Heart left ventricle (tissue), 16 donors: ENCODE measurements around the gene TMEM167A. TPM values are rescaled to one million over a fixed set of nuclear protein-coding genes. Genes with fewer than 3 reads are reported as not detected.

ENCODE experiments used
- ATAC-seq, 4 donors: fragments of 200-7000 bp; cut with Tn5 transposase; one replicate each; pipeline ENCODE4 v1.9.1; 2020 to 2022; ENCODE audit warnings: moderate library complexity in 4 of 4, mild to moderate bottlenecking in 3 of 4, moderate number of reproducible peaks in 1 of 4
- DNase-seq, 5 donors: peaks; one replicate each; pipeline ENCODE4 v3.0.0-alpha.2; 2020
- H3K27ac ChIP-seq, 12 donors: fragments of 200-600 bp; sonication (generic) in 4 of 12; one replicate each; pipeline versions ENCODE4 v1.5.0 to v1.8.0; 2016 to 2022; ENCODE audit warnings: mild to moderate bottlenecking in 2 of 12
- H3K27me3 ChIP-seq, 9 donors: fragments of 200-600 bp; sonication (generic) in 2 of 9; one replicate each; pipeline versions ENCODE4 v1.5.1 to v1.8.0; 2016 to 2022; ENCODE audit warnings: mild to moderate bottlenecking in 3 of 9
- H3K36me3 ChIP-seq, 9 donors: fragments of 200-600 bp; sonication (generic) in 2 of 9; one replicate each; pipeline versions ENCODE4 v1.5.0 to v1.8.0; 2018 to 2022; ENCODE audit warnings: mild to moderate bottlenecking in 2 of 9
- H3K4me1 ChIP-seq, 12 donors: fragments of 200-600 bp; sonication (generic) in 4 of 12; one replicate each; pipeline versions ENCODE4 v1.5.0 to v1.8.0; 2016 to 2022; ENCODE audit warnings: mild to moderate bottlenecking in 3 of 12
- H3K4me3 ChIP-seq, 12 donors: fragments of 200-600 bp; sonication (generic) in 4 of 12; one replicate each; pipeline versions ENCODE4 v1.5.0 to v1.8.0; 2017 to 2022; ENCODE audit warnings: mild to moderate bottlenecking in 9 of 12, moderate library complexity in 4 of 12
- H3K9me3 ChIP-seq, 12 donors: fragments of 200-600 bp; sonication (generic) in 4 of 12; one replicate each; pipeline versions ENCODE4 v1.5.0 to v1.8.0; 2016 to 2022; ENCODE audit warnings: mild to moderate bottlenecking in 1 of 12
- POLR2A ChIP-seq, 2 donors: fragments of 450-650 bp; IDR thresholded peaks; one replicate each; pipeline ENCODE4 v1.6.1; 2017; ENCODE audit warnings: antibody characterized with exemption in 2 of 2, mild to moderate bottlenecking in 2 of 2, moderate library complexity in 2 of 2
- WGBS, 4 donors: extraction: QIAGEN DNeasy Blood & Tissue Kit in 2 of 4; methylation state at CpG; one replicate each; pipeline versions ENCODE4 v1.1.5 to v1.1.7; 2013 to 2018; 5-methylcytosine and 5-hydroxymethylcytosine counted together
- intact Hi-C, 10 donors: fragments of 100-400 bp; cut with DNase I; formaldehyde crosslinking; loops; one replicate each; pipeline versions ENCODE4 v1.11.1 to v1.14.2; 2022
- polyA plus RNA-seq, 2 donors: library from polyadenylated mRNA; stranded (reverse); fragments of 200-250 nt; gene quantifications; one replicate each; pipeline ENCODE4 v1.2.3, GENCODE V29; 2013
- total RNA-seq, 9 donors: library from RNA; depleted of rRNA in 2 of 9; stranded (reverse); fragments of >200 nt in 2 of 9; fragmentation: NEBNext Ultra II Directional in 3 of 9; extraction: Animal tissue kit (Norgen Biotek cat#: 25700) in 3 of 9; gene quantifications; one replicate each; pipeline versions ENCODE4 v1.1.0 to v1.2.4, GENCODE V29; 2016 to 2023
- TF ChIP-seq, protein P1 (sequence below), 12 donors: fragments of 200-600 bp; sonication (generic) in 4 of 12; IDR thresholded peaks; one replicate each; pipeline versions ENCODE4 v1.5.0 to v1.8.0; 2018 to 2022; ENCODE audit warnings: antibody characterized with exemption in 12 of 12, mild to moderate bottlenecking in 5 of 12
- donor health status: ischemic (EF 13 %, LVEDD 7.1; RV severe dilation, severe dysfunction).
- donor health status: healthy with polysubstance abuse.
- donor health status: DM: no; HTN: yes; CAD: no.
- donor health status: DM: no; HTN: no; CAD: no.
- donor health status: ischemic (EF 25% LVEDD 6.9; RV normal size, moderate dysfunction).
- donor health status: ischemic (EF 25% LVEDD 5.7; RV mildly dilated, moderate dysfunction).
- donor health status: healthy.
- donor health status: DM: yes; HTN: yes; CAD: no.
- donor health status: ischemic (EF 35%, LVEDD 5.7; RV mildly dilated, moderate dysfunction).
- donor health status: nonischemic (EF 11% LVEDD 7.7; RV severe dilation, severe dysfunction).
- donor health status: DM: yes; HTN: yes; CAD: no.
- donor health status: PGD.
- donor health status: ischemic (EF 29% LVEDD 5.4; RV normal size, mild dysfunction).
- donor health status: nonischemic (EF 23%, LVEDD 6.1; RV moderate dilation, normal function).

TMEM167A gene
- total and polyA plus RNA-seq, 11 donors, result 16.7 to 62.7 (median 48.4) TPM

DNA sequence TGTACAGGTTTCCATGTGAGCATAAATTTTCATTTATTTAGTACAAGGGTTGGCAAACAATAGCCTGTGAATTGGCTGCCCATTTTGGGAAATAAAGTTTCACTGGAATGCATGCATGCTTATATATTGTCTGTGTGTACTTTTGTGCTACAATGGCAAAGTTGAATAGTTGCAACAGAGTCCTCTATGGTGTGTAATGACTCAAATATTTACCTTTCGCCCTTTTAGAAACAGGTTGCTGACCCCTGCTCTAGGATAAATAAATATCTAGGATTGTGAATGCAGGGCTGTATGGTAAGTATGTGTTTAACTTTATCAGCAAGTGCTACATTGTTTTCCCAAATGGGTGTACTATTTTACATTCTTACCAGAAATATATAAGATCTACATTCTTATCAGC lies 47.4 kb upstream of the TMEM167A start:
- ATAC-seq, result no peak
- Histone ChIP-seq H3K27ac (no peak overlapping the region), H3K36me3 (no peaks in the 10 kb centered on the region), H3K4me3 (no peak overlapping the region), H3K27me3 (no peaks in the 10 kb centered on the region), H3K4me1 (peaks cover 0 to 3% (median 0%) of the 10 kb centered on the region in 12 donors), H3K9me3 (peaks cover 0 to 13% (median 0%) of the 10 kb centered on the region in 12 donors)
- DNase-seq, result no peak
- intact Hi-C loops, result no loop called here
- WGBS, 4 donors, result 87 to 99% (median 96%) methylated on average over 1 of the region's 1 CpG
- TF ChIP-seq, protein P1, sequence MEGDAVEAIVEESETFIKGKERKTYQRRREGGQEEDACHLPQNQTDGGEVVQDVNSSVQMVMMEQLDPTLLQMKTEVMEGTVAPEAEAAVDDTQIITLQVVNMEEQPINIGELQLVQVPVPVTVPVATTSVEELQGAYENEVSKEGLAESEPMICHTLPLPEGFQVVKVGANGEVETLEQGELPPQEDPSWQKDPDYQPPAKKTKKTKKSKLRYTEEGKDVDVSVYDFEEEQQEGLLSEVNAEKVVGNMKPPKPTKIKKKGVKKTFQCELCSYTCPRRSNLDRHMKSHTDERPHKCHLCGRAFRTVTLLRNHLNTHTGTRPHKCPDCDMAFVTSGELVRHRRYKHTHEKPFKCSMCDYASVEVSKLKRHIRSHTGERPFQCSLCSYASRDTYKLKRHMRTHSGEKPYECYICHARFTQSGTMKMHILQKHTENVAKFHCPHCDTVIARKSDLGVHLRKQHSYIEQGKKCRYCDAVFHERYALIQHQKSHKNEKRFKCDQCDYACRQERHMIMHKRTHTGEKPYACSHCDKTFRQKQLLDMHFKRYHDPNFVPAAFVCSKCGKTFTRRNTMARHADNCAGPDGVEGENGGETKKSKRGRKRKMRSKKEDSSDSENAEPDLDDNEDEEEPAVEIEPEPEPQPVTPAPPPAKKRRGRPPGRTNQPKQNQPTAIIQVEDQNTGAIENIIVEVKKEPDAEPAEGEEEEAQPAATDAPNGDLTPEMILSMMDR (IDR thresholded peaks at IDR 0.05), result no peak
- no peak for TF ChIP-seq POLR2A (IDR thresholded peaks at IDR 0.05)

GRCh38 chr5:83118976-83119375 lies 41.8 kb upstream of the TMEM167A start:
- DNase-seq (no peak), ATAC-seq (no peak)
- intact Hi-C loops, result no loop called here
- Histone ChIP-seq H3K36me3 (peaks cover 0 to 2% (median 0%) of the 10 kb centered on the region in 9 donors), H3K27ac (no peak overlapping the region), H3K9me3 (peaks cover 0 to 12% (median 0%) of the 10 kb centered on the region in 12 donors), H3K4me1 (no peaks in the 10 kb centered on the region), H3K27me3 (no peaks in the 10 kb centered on the region), H3K4me3 (no peak overlapping the region)
- 47 to 87% (median 79%) methylated on average over 1 of the region's 1 CpG for WGBS, 4 donors
- no peak for TF ChIP-seq POLR2A (IDR thresholded peaks at IDR 0.05)
- TF ChIP-seq, protein P1 (IDR thresholded peaks at IDR 0.05), result no peak

DNA sequence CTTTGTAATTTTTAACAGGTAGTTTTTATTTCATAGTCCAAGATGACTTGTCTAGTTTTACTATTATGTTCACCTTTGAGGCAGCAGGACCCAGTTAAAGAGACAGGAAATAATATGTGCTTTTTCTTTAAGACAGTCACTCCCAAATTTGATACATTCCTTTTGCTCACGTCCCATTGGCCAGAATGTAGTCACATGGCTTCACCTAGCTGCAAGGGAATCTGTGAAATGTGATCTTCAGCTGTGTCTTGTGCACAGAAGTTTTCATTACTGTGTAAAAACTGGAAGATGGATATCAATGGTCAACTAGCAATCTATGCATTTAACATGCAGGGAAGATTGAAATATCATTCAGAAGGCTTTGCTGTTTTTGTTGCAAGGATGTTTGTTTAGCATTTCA lies 41.3 kb upstream of the TMEM167A start:
- H3K4me1 ChIP-seq, result no peaks in the 10 kb centered on the region
- ATAC-seq (no peak), DNase-seq (no peak)
- peaks cover 0 to 5% (median 0%) of the 10 kb centered on the region in 9 donors for H3K36me3 ChIP-seq
- H3K4me3 ChIP-seq, result no peak overlapping the region
- WGBS, 4 donors, result 82 to 97% (median 94%) methylated on average over 1 of the region's 1 CpG
- peaks cover 0 to 12% (median 0%) of the 10 kb centered on the region in 12 donors for H3K9me3 ChIP-seq
- no peak overlapping the region for H3K27ac ChIP-seq
- intact Hi-C loops, result no loop called here
- TF ChIP-seq POLR2A (IDR thresholded peaks at IDR 0.05), result no peak
- TF ChIP-seq, protein P1 (IDR thresholded peaks at IDR 0.05), result no peak
- no peaks in the 10 kb centered on the region for H3K27me3 ChIP-seq

- Histone ChIP-seq H3K36me3 (peaks cover 0 to 5% (median 0%) of the 10 kb centered on the region in 9 donors), H3K9me3 (peaks cover 0 to 12% (median 0%) of the 10 kb centered on the region in 12 donors), H3K27me3 (no peaks in the 10 kb centered on the region), H3K4me1 (no peaks in the 10 kb centered on the region), H3K4me3 (no peak overlapping the region), H3K27ac (no peak overlapping the region)
- intact Hi-C loops, result no loop called here
- ATAC-seq (no peak), DNase-seq (no peak)
- WGBS, 4 donors, result 72 to 90% (median 80%) methylated on average over 1 of the region's 1 CpG
- TF ChIP-seq, protein P1 (IDR thresholded peaks at IDR 0.05), result no peak
- TF ChIP-seq POLR2A (IDR thresholded peaks at IDR 0.05), result no peak
Observed at GRCh38 chr5:83115816-83116215, 38.6 kb upstream of the TMEM167A start.
